Caco-2 (cell line): ENCODE data around the gene FGF7. TPM values are rescaled to one million over a fixed set of nuclear protein-coding genes. Genes with fewer than 3 reads are reported as not detected.

Source experiments
- BruUV-seq: library from RNA; stranded (reverse); fragments of 400-500 nt; replicated peaks from 2 replicates; lab custom pipeline; 2021; lab: Mats Ljungman, UMichigan
- CTCF ChIA-PET: fragments of 300-600 bp; sonication (Branson Sonifier 250); formaldehyde crosslinking; loops from one replicate; lab custom pipeline; 2022; ENCODE audit warnings: antibody characterized with exemption; lab: Charles Lee
- POLR2A ChIA-PET: fragments of 300-600 bp; sonication (Branson Sonifier 250); formaldehyde crosslinking; loops from one replicate; lab custom pipeline; 2022; ENCODE audit warnings: antibody characterized with exemption; lab: Charles Lee
- DNase-seq, 2 experiments: peaks; one replicate each; pipeline versions ENCODE4 v3.0.0 to v3.0.0-alpha.2; 2020 to 2022
- H3K27me3 ChIP-seq: replicated peaks from 2 replicates; pipeline ENCODE4 v1.6.0; 2011; ENCODE audit warnings: low read length; ENCODE audit not compliant: control insufficient read depth, insufficient read depth
- H3K36me3 ChIP-seq: 2 replicates; pipeline ENCODE4 v1.5.1; 2011; ENCODE audit warnings: low read length; ENCODE audit not compliant: control insufficient read depth, insufficient read depth
- H3K4me1 ChIP-seq: fragments of 250-450 bp; sonication (Bioruptor Pico); 2 replicates; pipeline ENCODE4 v1.5.1; 2020; ENCODE audit warnings: mild to moderate bottlenecking
- H3K4me3 ChIP-seq: 2 replicates; pipeline ENCODE4 v1.5.1; 2011; ENCODE audit warnings: low read depth, mild to moderate bottlenecking, control low read depth, low read length
- H3K9me3 ChIP-seq: fragments of 250-450 bp; sonication (Bioruptor Pico); 2 replicates; pipeline ENCODE4 v1.5.1; 2020; ENCODE audit warnings: mild to moderate bottlenecking, moderate library complexity
- H3K27ac Mint-ChIP-seq: one replicate; pipeline ENCODE4 v1.8.0; 2022; ENCODE audit warnings: mixed read lengths; ENCODE audit not compliant: unreplicated experiment
- H3K27me3 Mint-ChIP-seq: one replicate; pipeline ENCODE4 v1.8.0; 2022; ENCODE audit warnings: mixed read lengths; ENCODE audit not compliant: insufficient read depth, unreplicated experiment
- H3K36me3 Mint-ChIP-seq: one replicate; pipeline ENCODE4 v1.8.0; 2022; ENCODE audit warnings: mild to moderate bottlenecking, mixed read lengths; ENCODE audit not compliant: insufficient read depth, unreplicated experiment
- H3K4me1 Mint-ChIP-seq: one replicate; pipeline ENCODE4 v1.8.0; 2022; ENCODE audit warnings: low read depth, mixed read lengths; ENCODE audit not compliant: unreplicated experiment
- H3K4me3 Mint-ChIP-seq: one replicate; pipeline ENCODE4 v1.8.0; 2022; ENCODE audit warnings: mild to moderate bottlenecking, moderate library complexity, mixed read lengths; ENCODE audit not compliant: unreplicated experiment
- H3K9me3 Mint-ChIP-seq: one replicate; pipeline ENCODE4 v1.8.0; 2022; ENCODE audit warnings: mixed read lengths; ENCODE audit not compliant: unreplicated experiment
- intact Hi-C: fragments of 100-400 bp; cut with micrococcal nuclease; formaldehyde crosslinking; loops from one replicate; pipeline ENCODE4 v1.10.0; 2022; ENCODE audit not compliant: unreplicated experiment
- total RNA-seq: library from RNA; stranded (reverse); gene quantifications from 2 replicates; pipeline ENCODE4 v1.2.3, GENCODE V29; 2022
- TF ChIP-seq, protein P1 (sequence below), 2 experiments: fragments of 200-600 bp in 1 of 2; IDR thresholded peaks; 1 replicate in 1 of 2; 2 replicates in 1 of 2; pipeline versions ENCODE4 v1.5.1 to v1.8.0; 2011 to 2022; ENCODE audit warnings: antibody characterized with exemption in 1 of 2, control low read depth in 1 of 2, inconsistent platforms in 1 of 2, low read depth in 1 of 2, low read length in 1 of 2, mild to moderate bottlenecking in 1 of 2, moderate library complexity in 1 of 2; ENCODE audit not compliant: insufficient read depth in 1 of 2, severe bottlenecking in 1 of 2, unreplicated experiment in 1 of 2

FGF7 gene
- total RNA-seq, 1 experiment from 2014 or later: 0.18 TPM

DNA sequence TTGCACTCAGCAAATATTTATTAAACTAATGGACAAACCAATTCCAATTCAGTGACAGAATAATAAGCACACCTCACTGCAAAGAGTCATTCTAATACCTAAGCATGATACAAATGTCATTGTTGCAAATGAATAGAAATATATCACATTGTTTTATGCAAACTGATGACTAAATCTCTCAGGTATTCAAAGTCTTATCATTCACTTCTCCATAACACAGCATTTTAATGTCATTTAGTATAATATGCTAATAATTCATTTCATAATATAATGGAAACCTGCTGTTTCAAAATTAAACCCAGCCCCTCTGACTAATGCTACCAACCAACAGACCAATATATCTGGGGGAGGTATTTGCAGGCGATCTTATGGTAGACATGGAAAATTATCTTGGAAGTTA lies 71.8 kb downstream of the FGF7 start:
- TF ChIP-seq, protein P1, sequence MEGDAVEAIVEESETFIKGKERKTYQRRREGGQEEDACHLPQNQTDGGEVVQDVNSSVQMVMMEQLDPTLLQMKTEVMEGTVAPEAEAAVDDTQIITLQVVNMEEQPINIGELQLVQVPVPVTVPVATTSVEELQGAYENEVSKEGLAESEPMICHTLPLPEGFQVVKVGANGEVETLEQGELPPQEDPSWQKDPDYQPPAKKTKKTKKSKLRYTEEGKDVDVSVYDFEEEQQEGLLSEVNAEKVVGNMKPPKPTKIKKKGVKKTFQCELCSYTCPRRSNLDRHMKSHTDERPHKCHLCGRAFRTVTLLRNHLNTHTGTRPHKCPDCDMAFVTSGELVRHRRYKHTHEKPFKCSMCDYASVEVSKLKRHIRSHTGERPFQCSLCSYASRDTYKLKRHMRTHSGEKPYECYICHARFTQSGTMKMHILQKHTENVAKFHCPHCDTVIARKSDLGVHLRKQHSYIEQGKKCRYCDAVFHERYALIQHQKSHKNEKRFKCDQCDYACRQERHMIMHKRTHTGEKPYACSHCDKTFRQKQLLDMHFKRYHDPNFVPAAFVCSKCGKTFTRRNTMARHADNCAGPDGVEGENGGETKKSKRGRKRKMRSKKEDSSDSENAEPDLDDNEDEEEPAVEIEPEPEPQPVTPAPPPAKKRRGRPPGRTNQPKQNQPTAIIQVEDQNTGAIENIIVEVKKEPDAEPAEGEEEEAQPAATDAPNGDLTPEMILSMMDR (IDR thresholded peaks at IDR 0.05; ENCODE audit: insufficient read depth in 1 of 2, low read depth in 1 of 2, low read length in 1 of 2, severe bottlenecking in 1 of 2, unreplicated experiment in 1 of 2): no peak
- no peak overlapping the region for H3K27ac Mint-ChIP-seq
- H3K27me3 Mint-ChIP-seq: peaks cover 2% of the 10 kb centered on the region
- DNase-seq: no peak
- Histone ChIP-seq H3K36me3 (no peaks in the 10 kb centered on the region), H3K9me3 (no peaks in the 10 kb centered on the region), H3K27me3 (no peaks in the 10 kb centered on the region), H3K4me1 (no peaks in the 10 kb centered on the region), H3K4me3 (no peak overlapping the region)
- CTCF ChIA-PET: no interaction called here
- BruUV-seq: no TSS peak
- H3K36me3 Mint-ChIP-seq: no peaks in the 10 kb centered on the region
- POLR2A ChIA-PET: no interaction called here
- no peaks in the 10 kb centered on the region for H3K9me3 Mint-ChIP-seq
- no peak overlapping the region for H3K4me3 Mint-ChIP-seq
- intact Hi-C loops: no loop called here
- no peaks in the 10 kb centered on the region for H3K4me1 Mint-ChIP-seq

DNA sequence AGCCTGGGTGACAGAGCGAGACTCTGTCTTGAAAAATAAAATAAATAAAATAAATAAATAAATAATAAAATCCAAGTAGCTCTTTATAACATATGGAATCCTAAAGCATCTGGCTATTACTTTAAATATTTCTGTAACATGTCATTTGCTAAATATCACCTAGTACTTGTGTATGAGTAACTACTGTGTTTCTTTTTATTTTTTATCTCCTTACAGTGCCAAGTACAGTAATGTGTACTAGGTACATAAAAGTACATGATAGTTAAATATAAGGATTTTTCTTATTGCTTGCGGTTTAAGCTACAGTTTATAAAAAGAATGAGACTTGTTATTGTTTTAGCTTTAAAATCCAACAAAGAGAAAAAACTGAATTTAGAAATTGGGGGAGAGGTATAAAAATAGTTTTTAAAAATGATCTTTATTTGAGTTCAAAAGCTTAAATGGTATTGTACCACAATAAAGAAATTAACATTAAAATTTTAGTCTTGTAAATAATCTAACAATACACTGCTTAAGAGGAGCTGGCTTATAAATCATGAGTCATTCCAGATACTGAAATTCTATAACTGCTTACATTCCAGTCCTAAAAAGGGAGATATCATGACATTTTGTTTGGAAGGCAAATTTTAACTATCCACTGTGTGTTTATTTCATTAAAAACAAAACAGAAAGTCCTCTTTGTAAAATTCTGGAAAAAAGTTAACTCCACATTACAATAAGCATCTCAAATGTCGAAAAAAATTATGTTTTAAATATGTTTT lies 73.1 kb downstream of the FGF7 start:
- Histone ChIP-seq H3K4me3 (no peak overlapping the region), H3K36me3 (no peaks in the 10 kb centered on the region), H3K27me3 (no peaks in the 10 kb centered on the region), H3K9me3 (no peaks in the 10 kb centered on the region), H3K4me1 (no peaks in the 10 kb centered on the region)
- no peaks in the 10 kb centered on the region for H3K36me3 Mint-ChIP-seq
- no peaks in the 10 kb centered on the region for H3K4me1 Mint-ChIP-seq
- intact Hi-C loops: no loop called here
- H3K27ac Mint-ChIP-seq: no peak overlapping the region
- H3K4me3 Mint-ChIP-seq: no peak overlapping the region
- peaks cover 7% of the 10 kb centered on the region for H3K9me3 Mint-ChIP-seq
- TF ChIP-seq, protein P1 (IDR thresholded peaks at IDR 0.05; ENCODE audit: insufficient read depth in 1 of 2, low read depth in 1 of 2, low read length in 1 of 2, severe bottlenecking in 1 of 2, unreplicated experiment in 1 of 2): no peak
- CTCF ChIA-PET: no interaction called here
- BruUV-seq: no TSS peak
- peaks cover 2% of the 10 kb centered on the region for H3K27me3 Mint-ChIP-seq
- DNase-seq: no peak
- POLR2A ChIA-PET: no interaction called here

DNA sequence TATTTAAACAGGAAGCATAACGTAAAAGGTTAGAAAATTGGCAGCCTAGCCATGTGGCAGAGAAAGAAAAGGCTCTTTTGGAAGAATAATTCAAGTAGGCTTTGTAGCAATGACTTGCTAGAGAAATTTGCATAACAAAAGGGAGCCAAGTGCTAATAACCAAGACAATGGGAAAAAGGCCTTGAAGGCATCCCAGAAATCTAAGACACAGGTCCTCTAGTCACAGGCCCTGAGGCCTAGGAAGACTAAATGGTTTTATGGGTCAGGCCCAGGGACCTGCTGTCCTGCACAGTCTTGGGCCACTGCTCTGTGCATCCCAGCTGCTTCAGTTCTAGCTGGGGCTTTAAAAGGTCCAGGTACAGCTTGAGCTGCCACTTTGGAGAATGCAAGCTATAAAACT lies 78.5 kb downstream of the FGF7 start:
- BruUV-seq: no TSS peak
- no peaks in the 10 kb centered on the region for H3K27me3 ChIP-seq
- DNase-seq: no peak
- intact Hi-C loops: no loop called here
- H3K9me3 ChIP-seq: no peaks in the 10 kb centered on the region
- Mint-ChIP-seq H3K4me3 (no peak overlapping the region), H3K27ac (no peak overlapping the region), H3K4me1 (no peaks in the 10 kb centered on the region), H3K27me3 (no peaks in the 10 kb centered on the region), H3K36me3 (no peaks in the 10 kb centered on the region), H3K9me3 (peaks cover 13% of the 10 kb centered on the region)
- CTCF ChIA-PET: no interaction called here
- TF ChIP-seq, protein P1 (IDR thresholded peaks at IDR 0.05; ENCODE audit: insufficient read depth in 1 of 2, low read depth in 1 of 2, low read length in 1 of 2, severe bottlenecking in 1 of 2, unreplicated experiment in 1 of 2): no peak
- no peaks in the 10 kb centered on the region for H3K36me3 ChIP-seq
- POLR2A ChIA-PET: no interaction called here
- no peaks in the 10 kb centered on the region for H3K4me1 ChIP-seq
- H3K4me3 ChIP-seq: no peak overlapping the region
